T-helper 2 cell treated with Interferon-gamma antibody and Interleukin-4, amounts not matched to agents 100 ng/mL and 5 ng/mL, for 36 hours (primary cell): ENCODE measurements around the gene SLC25A31. TPM values are rescaled to one million over a fixed set of nuclear protein-coding genes. Genes with fewer than 3 reads are reported as not detected.

Source experiments
- intact Hi-C: fragments of 100-400 bp; cut with micrococcal nuclease; formaldehyde crosslinking; loops from one replicate; pipeline ENCODE4 v1.15.1; 2023
- total RNA-seq: library from RNA; stranded (reverse); gene quantifications from 2 replicates; pipeline ENCODE4 v1.2.3, GENCODE V29; 2022

SLC25A31 gene
- total RNA-seq, result not detected in 2 replicates

DNA sequence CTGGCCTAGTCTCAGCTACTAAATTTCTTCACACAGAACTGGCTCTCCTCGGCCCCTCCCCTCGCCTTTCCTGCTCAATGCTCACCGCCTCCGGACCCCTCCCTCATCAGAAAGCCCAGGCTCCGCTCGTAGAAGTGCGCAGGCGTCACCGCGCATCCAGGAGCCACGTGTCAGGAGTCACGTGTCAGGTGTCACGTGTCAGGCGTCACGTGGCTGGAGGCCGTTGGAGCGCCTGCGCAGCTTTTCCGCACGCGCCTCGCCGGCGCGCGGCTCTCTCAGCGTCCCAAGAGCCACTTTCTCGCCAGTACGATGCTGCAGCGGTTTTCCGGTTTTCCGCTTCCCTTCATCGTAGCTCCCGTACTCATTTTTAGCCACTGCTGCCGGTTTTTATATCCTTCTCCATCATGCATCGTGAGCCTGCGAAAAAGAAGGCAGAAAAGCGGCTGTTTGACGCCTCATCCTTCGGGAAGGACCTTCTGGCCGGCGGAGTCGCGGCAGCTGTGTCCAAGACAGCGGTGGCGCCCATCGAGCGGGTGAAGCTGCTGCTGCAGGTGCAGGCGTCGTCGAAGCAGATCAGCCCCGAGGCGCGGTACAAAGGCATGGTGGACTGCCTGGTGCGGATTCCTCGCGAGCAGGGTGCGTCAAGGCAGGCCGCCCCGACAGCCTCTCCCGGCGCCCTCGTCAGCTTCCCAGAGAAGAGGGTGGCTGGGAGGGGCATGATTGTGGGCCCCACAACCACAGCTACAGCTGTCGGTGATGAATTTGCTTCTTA, at the start of gene SLC25A31:
TSS of gene SLC25A31 (plus strand) at position 259 of the 772 bp plus-strand sequence. CDS start at position 405, 146 bp downstream.
- intact Hi-C loops, result no loop called here

GRCh38 chr4:127685292-127685691, 44.9 kb upstream of the SLC25A31 start:
- intact Hi-C loops, result no loop called here

- intact Hi-C loops, result no loop called here
Measured at GRCh38 chr4:127686658-127687057, 43.5 kb upstream of the SLC25A31 start.

DNA sequence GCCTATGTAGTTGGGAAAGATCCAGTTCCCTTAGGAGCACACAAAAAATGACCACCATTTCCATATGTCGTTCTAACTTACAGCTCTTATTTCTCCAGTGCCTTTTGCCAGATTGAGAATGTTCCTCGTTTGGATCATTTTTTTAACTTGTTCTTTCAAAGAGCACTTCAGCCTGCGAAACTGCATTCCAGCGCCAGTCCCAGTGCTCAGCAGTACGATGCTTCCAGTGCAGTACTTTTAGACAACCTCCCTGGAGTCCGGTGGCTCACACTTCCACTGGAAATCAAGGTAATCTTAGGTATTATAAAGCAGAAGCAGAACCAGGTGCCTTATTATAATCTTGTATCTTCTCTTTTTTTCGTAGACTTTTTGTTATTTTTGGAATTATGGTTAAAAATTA, 42.6 kb upstream of the SLC25A31 start:
- intact Hi-C loops, result no loop called here

- intact Hi-C loops, result no loop called here
Measured at GRCh38 chr4:127698789-127699200, 31.4 kb upstream of the SLC25A31 start.

GRCh38 chr4:127708985-127709384, 21.2 kb upstream of the SLC25A31 start:
- intact Hi-C loops, result no loop called here

DNA sequence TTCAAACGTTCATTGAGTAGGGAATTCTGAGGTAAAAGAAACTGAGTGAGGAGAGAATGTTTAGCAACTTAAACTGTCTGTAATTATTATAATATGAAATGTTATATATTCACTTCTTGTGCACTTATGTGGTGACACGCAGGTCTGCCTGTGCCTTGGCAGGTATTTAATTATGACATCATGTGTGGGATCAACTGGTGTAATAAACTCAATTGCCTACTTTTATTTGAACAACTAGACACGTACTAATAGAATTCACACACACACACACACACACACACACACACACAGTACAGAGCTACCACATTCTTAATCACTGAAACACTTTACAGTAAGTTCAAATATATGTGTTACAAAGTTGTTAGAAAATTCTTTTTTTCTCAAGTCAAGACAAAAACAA, 20.7 kb upstream of the SLC25A31 start:
- intact Hi-C loops, result no loop called here

DNA sequence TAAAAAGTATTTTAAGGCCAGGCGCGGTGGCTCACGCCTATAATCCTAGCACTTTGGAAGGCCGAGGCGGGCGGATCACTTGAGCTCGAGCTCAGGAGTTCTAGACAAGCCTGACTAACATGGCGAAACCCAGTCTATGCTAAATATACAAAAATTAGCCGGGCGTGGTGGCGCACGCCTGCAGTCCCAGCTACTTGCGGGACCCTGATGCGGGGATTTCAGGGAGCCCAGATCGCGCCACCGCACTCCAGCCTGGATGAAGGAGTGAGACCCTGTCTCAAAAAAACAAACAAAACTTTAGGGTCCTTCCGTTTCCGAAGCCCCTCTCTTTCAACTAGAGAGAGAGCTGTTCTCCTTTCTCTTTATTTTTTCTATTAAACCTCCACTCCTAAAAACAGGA, 1.2 kb downstream of the SLC25A31 start:
- intact Hi-C loops, result no loop called here

- intact Hi-C loops, result loop anchor here (2.0 kb wide), 1 partner anchor 128 kb away; no protein-coding TSS in a partner anchor
Measured at GRCh38 chr4:127732623-127733328, 2.6 kb downstream of the SLC25A31 start.

GRCh38 chr4:127734976-127735375, 4.8 kb downstream of the SLC25A31 start:
- intact Hi-C loops, result no loop called here

DNA sequence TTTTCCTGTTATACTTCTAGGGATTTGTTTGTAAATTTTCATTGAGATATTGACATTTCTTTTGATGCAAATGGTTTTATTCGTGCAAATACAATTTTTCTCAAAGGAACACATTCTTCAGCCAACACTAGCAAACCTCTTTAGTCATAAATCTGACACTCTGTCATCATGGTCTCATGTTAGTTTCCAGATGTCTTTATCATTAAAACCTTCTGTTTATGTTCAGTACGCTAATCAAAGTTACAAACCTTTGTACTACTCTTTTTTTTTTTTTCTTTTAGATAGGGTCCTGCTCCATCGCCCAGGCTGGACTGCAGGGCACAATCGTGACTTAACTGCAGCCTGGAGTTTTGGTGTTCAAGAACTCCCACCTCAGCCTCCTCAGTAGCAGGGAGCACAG, 7.1 kb downstream of the SLC25A31 start:
- intact Hi-C loops, result no loop called here

DNA sequence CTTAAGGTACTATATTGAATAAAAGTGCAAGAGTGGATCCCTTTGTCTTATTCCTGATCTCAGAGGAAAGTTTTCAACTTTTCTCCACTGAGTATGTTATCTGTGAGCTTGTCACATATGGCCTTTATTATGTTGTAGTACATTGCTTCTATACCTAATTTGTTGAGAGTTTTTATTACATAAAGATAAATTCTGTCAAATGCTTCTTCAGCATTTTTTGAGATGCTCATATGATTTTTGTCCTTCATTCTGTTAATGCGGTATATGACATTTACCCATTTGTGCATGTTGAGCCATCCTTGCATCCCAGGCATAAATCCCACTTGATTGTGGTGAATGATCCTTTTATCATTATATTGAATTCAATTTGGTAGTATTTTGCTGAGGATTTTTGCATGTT, 11.0 kb downstream of the SLC25A31 start:
- intact Hi-C loops, result no loop called here

- intact Hi-C loops, result no loop called here
Measured at GRCh38 chr4:127747883-127748282, 17.7 kb downstream of the SLC25A31 start.

DNA sequence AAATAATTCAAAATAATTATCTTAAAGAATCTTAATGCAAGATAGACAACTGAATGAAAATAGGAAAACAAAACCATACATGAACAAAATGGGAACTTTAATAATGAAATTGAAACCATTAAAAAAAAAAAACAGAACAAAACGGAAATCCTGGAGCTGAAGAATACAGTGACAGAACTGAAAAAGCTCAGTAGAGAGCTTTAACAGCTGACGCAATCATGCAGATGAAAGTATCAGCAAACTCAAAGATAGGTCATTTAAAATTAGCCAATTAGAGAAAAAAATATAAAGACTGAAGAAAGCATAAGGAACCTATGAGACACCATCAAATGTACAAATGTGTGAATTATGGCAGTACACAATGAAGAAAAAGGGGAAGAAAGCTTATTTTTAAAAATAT, 18.8 kb downstream of the SLC25A31 start:
- intact Hi-C loops, result no loop called here

GRCh38 chr4:127756906-127757305, 26.7 kb downstream of the SLC25A31 start:
- intact Hi-C loops, result no loop called here

- intact Hi-C loops, result no loop called here
Measured at GRCh38 chr4:127759228-127759820, 29.1 kb downstream of the SLC25A31 start.

- intact Hi-C loops, result no loop called here
Measured at GRCh38 chr4:127759893-127760292, 29.7 kb downstream of the SLC25A31 start.

DNA sequence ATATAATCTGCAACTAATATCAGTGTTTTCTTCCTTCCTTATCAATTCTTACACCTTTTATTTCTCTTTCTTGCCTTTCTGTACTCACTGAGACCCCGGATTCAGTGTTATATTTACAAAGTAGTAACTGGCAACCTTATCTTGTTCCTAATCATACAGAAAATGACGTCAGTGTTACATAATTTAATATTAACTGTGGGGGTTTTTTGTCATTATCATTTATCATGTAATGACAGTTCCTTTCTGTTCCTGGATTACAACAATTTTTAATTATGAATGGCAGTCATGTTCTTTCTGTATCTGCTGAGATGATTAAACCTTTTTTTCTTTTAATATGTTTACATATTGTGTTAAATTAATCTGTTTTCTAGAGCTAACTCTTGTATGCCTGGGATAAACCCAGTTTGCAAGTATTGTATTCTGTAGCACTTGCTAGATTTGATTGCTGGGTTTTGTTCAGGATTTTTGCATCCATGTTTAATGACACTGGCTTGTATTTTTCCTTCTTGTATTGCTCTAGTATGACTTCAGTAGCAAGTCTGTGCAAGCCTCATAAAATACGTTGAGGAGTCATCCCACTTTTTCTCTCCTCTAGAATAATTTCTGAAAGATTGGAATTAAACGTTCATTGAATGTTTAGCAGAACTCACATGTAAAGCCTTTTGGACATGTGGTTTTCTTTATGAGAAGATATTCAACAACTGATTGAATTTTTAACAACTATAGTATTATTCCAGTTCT, 41.5 kb downstream of the SLC25A31 start:
- intact Hi-C loops, result no loop called here

DNA sequence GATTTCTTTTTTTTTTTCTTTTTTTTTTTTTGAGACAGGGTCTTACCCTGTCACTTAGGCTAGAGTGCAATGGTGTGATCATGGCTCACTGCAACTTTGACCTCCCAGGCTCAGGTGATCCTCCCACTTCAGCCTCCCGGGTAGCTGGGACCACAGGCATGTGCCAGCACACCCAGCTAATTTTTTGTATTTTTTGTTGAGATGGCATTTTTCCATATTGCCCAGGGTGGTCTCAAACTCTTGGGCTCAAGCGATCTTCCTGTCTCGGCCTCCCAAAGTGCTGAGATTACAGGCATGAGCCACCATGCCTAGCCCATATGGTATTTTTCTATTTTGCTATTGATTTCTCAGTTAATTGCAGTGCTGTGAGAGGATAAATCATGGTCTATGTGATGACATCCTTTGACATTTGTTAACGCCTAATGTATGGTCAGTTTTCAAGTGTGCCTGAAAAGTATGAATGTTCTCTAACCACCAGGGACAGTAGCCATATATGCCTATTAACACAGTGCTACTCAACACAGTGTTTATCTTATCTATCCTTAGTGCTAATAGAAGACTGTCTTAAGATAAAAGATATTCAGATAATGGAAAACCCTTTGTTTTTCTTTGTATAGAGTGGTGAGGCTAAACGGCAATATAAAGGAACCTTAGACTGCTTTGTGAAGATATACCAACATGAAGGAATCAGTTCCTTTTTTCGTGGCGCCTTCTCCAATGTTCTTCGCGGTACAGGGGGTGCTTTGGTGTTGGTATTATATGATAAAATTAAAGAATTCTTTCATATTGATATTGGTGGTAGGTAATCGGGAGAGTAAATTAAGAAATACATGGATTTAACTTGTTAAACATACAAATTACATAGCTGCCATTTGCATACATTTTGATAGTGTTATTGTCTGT, 42.8 kb downstream of the SLC25A31 start:
- intact Hi-C loops, result no loop called here

- intact Hi-C loops, result no loop called here
Measured at GRCh38 chr4:127775843-127776242, 45.6 kb downstream of the SLC25A31 start.

DNA sequence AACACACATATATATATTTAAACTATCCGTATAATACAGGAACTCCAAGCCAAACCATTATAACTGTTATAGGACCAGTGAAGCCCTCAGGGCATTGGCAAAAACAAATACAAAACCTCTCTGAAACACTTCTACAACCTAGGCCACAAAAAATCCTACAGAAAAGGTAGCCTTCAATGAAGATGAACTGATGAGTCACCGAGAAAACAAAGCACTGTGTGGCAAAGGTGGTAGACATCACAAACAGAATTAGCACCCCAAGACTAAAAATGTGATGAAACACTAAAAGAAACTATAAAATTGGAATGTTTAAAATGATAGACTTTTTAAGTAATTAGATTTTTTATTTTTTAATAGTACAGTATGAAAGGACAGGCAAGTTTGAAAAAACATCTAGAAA, 46.4 kb downstream of the SLC25A31 start:
- intact Hi-C loops, result no loop called here
